Fibroblast of mammary gland (primary cell): ENCODE measurements around the gene NKIRAS1.

Experiments used
- DNase-seq: peaks from one replicate; pipeline ENCODE4 v3.0.0-alpha.2; 2010; ENCODE audit warnings: low read depth
- H3K4me3 ChIP-seq: 2 replicates; pipeline ENCODE4 v1.5.1; 2011; ENCODE audit warnings: low read depth, mild to moderate bottlenecking, low read length, moderate library complexity; ENCODE audit not compliant: control insufficient read depth
- TF ChIP-seq, protein P1 (sequence below): conservative IDR thresholded peaks from 2 replicates; pipeline ENCODE4 v1.5.1; 2011; ENCODE audit warnings: low read depth, low read length, inconsistent platforms; ENCODE audit not compliant: control insufficient read depth, insufficient read depth

Gene NKIRAS1

DNA sequence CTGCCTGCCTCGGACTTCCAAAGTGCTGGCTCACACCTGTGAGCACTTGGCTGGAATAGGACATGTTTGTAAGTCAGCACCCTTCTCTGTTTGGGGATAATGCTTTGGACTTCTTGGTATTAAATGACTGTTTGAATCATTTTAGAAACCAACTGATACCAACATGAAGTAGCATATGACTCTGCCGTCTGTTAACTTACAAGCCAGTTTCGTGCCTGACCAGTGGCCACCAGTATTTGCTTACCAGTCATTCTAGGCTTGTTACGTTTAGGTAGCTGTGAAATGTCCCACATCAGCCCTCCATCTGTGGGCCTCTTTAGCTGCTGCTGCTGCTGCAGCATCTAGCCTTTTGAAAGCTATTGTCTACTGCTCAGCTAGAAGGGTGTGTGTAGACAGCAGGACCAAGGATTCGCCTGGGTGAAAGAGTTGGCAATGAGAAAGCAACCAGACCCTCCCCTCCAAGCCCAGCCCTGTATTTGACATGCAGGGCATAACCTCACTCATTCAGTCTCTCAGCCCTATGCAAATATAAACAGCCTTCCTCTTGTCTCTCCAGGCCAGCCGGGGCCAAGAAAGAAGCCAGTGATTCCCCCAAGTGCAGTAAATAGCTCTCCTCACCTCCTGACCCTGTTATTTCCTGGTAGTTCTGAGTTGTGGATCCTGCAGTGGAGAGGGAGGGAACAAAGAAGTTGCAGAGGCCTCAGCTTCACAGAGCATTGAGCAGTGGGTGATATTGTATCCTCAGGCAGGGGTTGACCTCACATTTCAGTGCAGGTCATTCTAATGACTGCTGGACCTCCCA is 51.0 kb downstream of the NKIRAS1 start:
- TF ChIP-seq, protein P1, sequence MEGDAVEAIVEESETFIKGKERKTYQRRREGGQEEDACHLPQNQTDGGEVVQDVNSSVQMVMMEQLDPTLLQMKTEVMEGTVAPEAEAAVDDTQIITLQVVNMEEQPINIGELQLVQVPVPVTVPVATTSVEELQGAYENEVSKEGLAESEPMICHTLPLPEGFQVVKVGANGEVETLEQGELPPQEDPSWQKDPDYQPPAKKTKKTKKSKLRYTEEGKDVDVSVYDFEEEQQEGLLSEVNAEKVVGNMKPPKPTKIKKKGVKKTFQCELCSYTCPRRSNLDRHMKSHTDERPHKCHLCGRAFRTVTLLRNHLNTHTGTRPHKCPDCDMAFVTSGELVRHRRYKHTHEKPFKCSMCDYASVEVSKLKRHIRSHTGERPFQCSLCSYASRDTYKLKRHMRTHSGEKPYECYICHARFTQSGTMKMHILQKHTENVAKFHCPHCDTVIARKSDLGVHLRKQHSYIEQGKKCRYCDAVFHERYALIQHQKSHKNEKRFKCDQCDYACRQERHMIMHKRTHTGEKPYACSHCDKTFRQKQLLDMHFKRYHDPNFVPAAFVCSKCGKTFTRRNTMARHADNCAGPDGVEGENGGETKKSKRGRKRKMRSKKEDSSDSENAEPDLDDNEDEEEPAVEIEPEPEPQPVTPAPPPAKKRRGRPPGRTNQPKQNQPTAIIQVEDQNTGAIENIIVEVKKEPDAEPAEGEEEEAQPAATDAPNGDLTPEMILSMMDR = no peak
- no peak overlapping the region for H3K4me3 ChIP-seq
- peak; percentile 32 for DNase-seq

DNA sequence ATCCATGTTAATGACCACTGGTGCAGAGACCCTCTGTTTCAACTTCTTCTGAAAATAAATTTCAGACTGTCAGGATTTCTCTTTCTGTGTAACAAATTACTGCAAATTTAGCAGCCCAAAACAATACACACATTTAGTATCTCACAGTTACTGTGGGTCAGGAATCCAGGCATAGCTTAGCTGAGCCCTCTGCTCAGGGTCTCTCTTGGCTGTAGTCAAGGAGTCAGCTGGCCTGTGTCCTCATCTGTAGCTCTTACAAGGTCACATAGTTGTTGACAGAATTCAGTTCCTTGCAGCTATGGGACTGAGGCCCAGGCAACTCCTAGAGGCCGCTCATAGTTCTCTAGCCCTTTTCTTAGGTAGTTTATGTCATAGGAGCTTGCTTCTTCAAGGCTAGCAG is 51.9 kb downstream of the NKIRAS1 start:
- no peak overlapping the region for H3K4me3 ChIP-seq
- no peak for DNase-seq
- TF ChIP-seq, protein P1 = no peak

DNA sequence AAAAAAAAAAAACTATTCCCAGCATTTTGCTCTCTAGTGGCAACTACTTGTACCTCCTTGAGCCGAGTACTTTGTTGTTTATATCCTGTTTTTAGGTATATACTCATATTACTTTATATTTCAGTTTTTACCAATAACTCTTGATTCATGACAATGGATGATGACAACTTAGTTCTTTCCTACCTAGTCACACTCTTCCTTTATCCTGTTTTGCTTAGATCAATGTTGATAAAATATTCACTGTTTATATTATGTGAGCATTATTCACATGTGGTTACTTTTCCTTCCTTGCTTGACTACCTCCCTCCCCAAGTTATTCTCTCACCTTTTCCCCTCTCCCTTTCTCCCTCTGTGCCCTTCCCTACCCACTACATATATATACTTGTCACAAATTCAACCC is 53.7 kb downstream of the NKIRAS1 start:
- TF ChIP-seq, protein P1 = no peak
- no peak for DNase-seq
- H3K4me3 ChIP-seq = no peak overlapping the region

DNA sequence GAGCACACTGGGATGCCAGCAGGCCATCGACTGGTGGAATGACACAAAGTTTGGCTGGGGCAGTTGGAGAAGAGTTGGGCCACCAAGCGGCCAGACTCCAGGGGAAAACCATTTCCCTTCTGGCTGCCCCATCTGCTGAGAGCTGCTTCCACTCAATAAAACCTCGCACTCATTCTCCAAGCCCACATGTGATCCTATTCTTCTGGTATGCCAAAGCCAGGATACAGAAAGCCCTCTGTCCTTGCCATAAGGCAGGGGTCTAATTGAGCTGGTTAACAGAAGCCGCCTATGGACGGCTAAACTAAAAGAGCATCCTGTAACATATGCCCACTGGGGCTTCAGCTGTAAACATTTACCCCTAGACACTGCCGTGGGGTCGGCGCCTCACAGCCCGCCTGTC is 55.1 kb downstream of the NKIRAS1 start:
- H3K4me3 ChIP-seq = no peak overlapping the region
- TF ChIP-seq, protein P1 = no peak
- no peak for DNase-seq

DNA sequence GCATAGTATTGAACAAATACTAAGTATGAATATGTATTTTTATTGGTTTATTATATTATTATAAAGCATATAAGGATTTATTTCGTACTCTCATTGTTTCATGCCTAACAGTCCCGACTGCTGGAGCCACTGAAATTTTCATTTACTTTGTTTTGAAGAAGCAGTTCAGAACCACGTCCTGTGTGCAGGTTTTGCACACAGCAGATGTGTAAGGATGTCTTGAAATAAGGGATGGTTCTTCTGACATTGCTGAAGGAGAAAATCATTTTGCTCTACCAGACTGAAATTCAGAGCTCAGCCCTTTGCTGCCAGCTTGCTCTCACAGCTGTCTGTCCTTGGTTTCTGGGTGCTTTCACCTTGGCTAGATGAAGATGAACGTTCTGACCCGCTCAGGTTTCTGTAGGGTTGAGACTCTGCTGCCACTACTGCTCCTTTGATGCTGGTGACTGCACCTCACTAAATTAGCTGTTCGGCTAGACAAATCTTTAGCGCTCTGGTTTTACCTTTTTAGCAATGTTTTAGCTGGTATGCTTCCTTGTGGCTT is 56.9 kb downstream of the NKIRAS1 start:
- H3K4me3 ChIP-seq = no peak overlapping the region
- no peak for DNase-seq
- TF ChIP-seq, protein P1 = no peak

DNA sequence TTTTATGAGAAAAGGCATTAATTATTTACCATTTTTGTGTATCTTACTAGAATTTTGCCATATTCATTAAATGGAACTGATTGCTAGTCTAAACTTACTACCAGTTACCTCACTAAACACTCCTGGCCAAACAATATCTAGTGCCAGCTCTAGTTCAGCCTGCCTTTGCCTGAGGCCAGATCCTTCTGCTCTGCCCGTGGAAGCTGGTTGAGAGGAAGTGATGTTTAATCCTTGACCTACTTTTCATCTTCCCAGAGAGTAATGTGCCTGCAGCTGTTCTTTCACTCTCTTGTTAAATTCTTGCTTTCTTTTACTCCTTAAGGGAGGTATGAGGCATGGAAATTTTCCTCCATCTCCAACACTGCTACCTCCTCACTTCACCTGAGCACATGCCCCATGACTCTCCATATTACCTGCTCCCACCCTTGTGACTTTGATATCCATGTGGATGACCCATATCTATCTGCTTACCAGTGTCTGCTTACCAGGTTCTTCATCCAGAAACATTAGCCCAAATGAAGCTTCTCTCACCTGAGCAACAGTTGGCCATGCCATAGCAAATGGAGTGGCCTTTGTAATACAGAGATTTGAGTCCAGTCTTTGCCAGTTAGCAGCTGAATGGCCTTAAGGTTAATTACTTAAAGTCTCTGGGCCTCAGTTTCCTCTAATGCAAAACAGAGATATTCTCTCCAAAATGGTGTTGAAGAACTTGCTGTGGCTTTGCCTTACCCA is 57.6 kb downstream of the NKIRAS1 start:
- DNase-seq = peak; percentile 25
- TF ChIP-seq, protein P1 = no peak
- H3K4me3 ChIP-seq = no peak overlapping the region
